ENCODE measurements around the gene OR2A25. TPM values are rescaled to one million over a fixed set of nuclear protein-coding genes. Genes with fewer than 3 reads are reported as not detected.

The OR2A25 gene, protein sequence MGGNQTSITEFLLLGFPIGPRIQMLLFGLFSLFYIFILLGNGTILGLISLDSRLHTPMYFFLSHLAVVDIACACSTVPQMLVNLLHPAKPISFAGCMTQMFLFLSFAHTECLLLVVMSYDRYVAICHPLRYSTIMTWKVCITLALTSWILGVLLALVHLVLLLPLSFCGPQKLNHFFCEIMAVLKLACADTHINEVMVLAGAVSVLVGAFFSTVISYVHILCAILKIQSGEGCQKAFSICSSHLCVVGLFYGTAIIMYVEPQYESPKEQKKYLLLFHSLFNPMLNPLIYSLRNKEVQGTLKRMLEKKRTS
- under 1 TPM in 1 of 8 experiments, not detected in 7; 0.62 TPM for total RNA-seq

DNA sequence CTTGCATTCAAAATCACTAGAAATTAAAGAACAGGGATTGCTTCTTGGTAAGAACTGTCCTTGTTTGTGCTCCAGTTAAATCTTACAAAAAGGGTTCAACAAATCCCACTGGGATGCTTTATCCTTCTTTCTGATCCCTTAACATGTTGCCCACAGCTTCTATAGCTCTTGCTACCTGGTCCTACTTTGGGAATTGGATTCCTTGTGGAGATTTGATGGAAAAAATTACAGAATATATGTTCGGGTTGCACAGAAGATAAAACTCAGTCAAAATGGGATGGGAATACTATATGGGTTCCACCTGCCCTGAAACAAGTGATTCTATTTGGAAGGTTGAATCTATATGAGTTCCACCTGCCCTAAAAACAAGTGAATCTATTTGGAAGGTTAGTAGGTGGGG lies at the start of gene OR2A25:
TSS of gene OR2A25 (plus strand) at position 301 of the 400 bp plus-strand sequence. CDS start 4,409 bp downstream, outside the sequence.
- 0 to 80% (median 57%) methylated on average over 1 of the region's 1 CpG; no CpG with 5 or more reads in 3 of the 10 experiments for whole genome bisulfite sequencing, 10 experiments
- Histone ChIP-seq H3K4me1 (replicated peaks in 1 of 2) (no peaks in the 10 kb centered on the region), H3K27ac (no peak within 1 kb of the TSS), H3K4me3 (no peak within 1 kb of the TSS)
- no peak for ATAC-seq (replicated peaks in 6 of 8)
- in situ Hi-C loops (cut with MboI; ENCODE audit: low pct_unique_long_range_greater_than_20kb in 2 of 9, low sequenced_read_pairs in 9 of 9, unreplicated experiment in 9 of 9) = no loop called here

DNA sequence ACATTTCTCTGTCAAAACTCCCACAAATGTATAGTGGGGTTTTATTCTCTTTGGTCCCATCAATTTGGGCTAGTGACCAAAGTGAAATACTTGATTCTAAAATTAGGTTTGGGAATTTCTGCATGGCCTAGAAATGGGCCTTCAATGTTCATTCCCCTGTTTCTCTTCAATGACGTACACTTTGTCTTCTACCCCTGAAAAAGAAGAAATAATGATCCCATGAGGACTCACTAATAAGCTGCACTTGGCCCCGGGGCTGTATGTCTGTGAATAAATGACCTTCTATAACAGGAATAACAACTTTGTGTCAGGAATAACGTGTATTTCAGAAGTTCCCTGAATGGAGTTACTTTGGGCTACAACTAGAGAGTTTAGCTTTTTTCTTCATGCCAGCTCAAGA lies 49.3 kb upstream of the OR2A25 start:
- no peak for ATAC-seq (replicated peaks in 6 of 8)
- in situ Hi-C loops (cut with MboI; ENCODE audit: low pct_unique_long_range_greater_than_20kb in 2 of 9, low sequenced_read_pairs in 9 of 9, unreplicated experiment in 9 of 9) = loop anchor here in 1 of 9 experiments (25.0 kb wide), 1 partner anchor 108 kb away; the partner anchor contains the start of gene TCAF1
- Histone ChIP-seq H3K4me1 (replicated peaks in 1 of 2) (no peaks in the 10 kb centered on the region), H3K27ac (no peak overlapping the region), H3K4me3 (no peak overlapping the region)
- WGBS, 10 experiments = 0 to 100% (median 53%) methylated on average over 1 to 3 of the region's 3 CpGs; no CpG with 5 or more reads in 2 of the 10 experiments

GRCh38 chr7:144022169-144022568 lies 47.4 kb upstream of the OR2A25 start:
- no peak overlapping the region for H3K4me3 ChIP-seq
- ATAC-seq (replicated peaks in 6 of 8) = no peak
- H3K27ac ChIP-seq = no peak overlapping the region
- in situ Hi-C loops (cut with MboI; ENCODE audit: low pct_unique_long_range_greater_than_20kb in 2 of 9, low sequenced_read_pairs in 9 of 9, unreplicated experiment in 9 of 9) = loop anchor here in 1 of 9 experiments (25.0 kb wide), 1 partner anchor 110 kb away; the partner anchor contains the start of gene TCAF1
- H3K4me1 ChIP-seq (replicated peaks in 1 of 2) = no peaks in the 10 kb centered on the region

- H3K4me1 ChIP-seq (replicated peaks in 1 of 2) = no peaks in the 10 kb centered on the region
- no peak overlapping the region for H3K27ac ChIP-seq
- in situ Hi-C loops (cut with MboI; ENCODE audit: low pct_unique_long_range_greater_than_20kb in 2 of 9, low sequenced_read_pairs in 9 of 9, unreplicated experiment in 9 of 9) = loop anchor here in 1 of 9 experiments (25.0 kb wide), 1 partner anchor 111 kb away; the partner anchor contains the start of gene TCAF1
- 48 to 97% (median 78%) methylated on average over 1 to 4 of the region's 4 CpGs for WGBS, 10 experiments
- no peak overlapping the region for H3K4me3 ChIP-seq
- no peak for ATAC-seq (replicated peaks in 6 of 8)
Observed at GRCh38 chr7:144023171-144023827, 46.3 kb upstream of the OR2A25 start.

GRCh38 chr7:144024213-144024612 lies 45.4 kb upstream of the OR2A25 start:
- Histone ChIP-seq H3K27ac (no peak overlapping the region), H3K4me1 (replicated peaks in 1 of 2) (no peaks in the 10 kb centered on the region), H3K4me3 (no peak overlapping the region)
- WGBS, 10 experiments = 43 to 100% (median 72%) methylated on average over 1 to 3 of the region's 3 CpGs; no CpG with 5 or more reads in 1 of the 10 experiments
- in situ Hi-C loops (cut with MboI; ENCODE audit: low pct_unique_long_range_greater_than_20kb in 2 of 9, low sequenced_read_pairs in 9 of 9, unreplicated experiment in 9 of 9) = loop anchor here in 1 of 9 experiments (25.0 kb wide), 1 partner anchor 112 kb away; the partner anchor contains the start of gene TCAF1
- ATAC-seq (replicated peaks in 6 of 8) = no peak

DNA sequence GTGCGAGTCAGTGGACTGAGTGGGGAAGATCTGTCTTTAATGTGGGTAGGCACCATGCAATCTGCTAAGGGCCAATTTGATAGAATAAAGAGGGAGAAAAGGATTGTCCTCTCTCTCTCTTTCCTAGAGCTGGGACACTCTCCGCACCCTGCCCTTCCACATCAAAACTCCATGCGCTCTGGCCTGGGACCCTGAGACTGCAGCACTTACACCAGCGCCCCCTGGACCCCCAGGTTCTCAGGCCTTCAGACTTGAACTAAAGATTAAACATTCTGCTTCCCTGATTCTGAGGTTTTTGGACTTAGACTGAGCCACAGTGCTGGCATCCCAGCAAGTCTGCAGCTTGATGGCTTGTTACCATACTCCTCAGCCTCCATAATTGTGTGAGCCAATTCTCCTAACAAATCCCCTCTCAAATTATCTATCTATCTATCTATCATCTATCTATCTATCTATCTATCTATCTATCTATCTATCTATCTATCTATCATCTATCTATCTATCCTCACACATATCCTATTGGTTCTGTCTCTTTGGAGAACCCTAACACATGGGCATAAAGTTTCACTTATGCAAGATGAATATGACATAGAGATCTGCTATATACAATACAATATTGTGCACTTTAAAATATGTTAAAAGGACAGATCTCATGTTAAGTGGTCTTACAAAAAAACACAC lies 43.3 kb upstream of the OR2A25 start:
- Histone ChIP-seq H3K27ac (no peak overlapping the region), H3K4me3 (no peak overlapping the region), H3K4me1 (replicated peaks in 1 of 2) (no peaks in the 10 kb centered on the region)
- no peak for ATAC-seq (replicated peaks in 6 of 8)
- in situ Hi-C loops (cut with MboI; ENCODE audit: low pct_unique_long_range_greater_than_20kb in 2 of 9, low sequenced_read_pairs in 9 of 9, unreplicated experiment in 9 of 9) = no loop called here
- WGBS, 10 experiments = 0 to 79% (median 52%) methylated on average over 1 to 3 of the region's 4 CpGs; no CpG with 5 or more reads in 4 of the 10 experiments

- peak in 2 of 8 experiments; percentile 25 to 49 for ATAC-seq (replicated peaks in 6 of 8)
- in situ Hi-C loops (cut with MboI; ENCODE audit: low pct_unique_long_range_greater_than_20kb in 2 of 9, low sequenced_read_pairs in 9 of 9, unreplicated experiment in 9 of 9) = no loop called here
- WGBS, 10 experiments = 0 to 67% (median 15%) methylated on average over 1 to 3 of the region's 3 CpGs
- Histone ChIP-seq H3K4me1 (replicated peaks in 1 of 2) (no peaks in the 10 kb centered on the region), H3K4me3 (no peak overlapping the region), H3K27ac (no peak overlapping the region)
Observed at GRCh38 chr7:144027070-144027469, 42.5 kb upstream of the OR2A25 start.

- no peak overlapping the region for H3K27ac ChIP-seq
- H3K4me1 ChIP-seq (replicated peaks in 1 of 2) = no peaks in the 10 kb centered on the region
- ATAC-seq (replicated peaks in 6 of 8) = no peak
- in situ Hi-C loops (cut with MboI; ENCODE audit: low pct_unique_long_range_greater_than_20kb in 2 of 9, low sequenced_read_pairs in 9 of 9, unreplicated experiment in 9 of 9) = no loop called here
- no peak overlapping the region for H3K4me3 ChIP-seq
- WGBS, 10 experiments = 0 to 100% (median 62%) methylated on average over 1 of the region's 1 CpG; no CpG with 5 or more reads in 3 of the 10 experiments
Observed at GRCh38 chr7:144027974-144028373, 41.6 kb upstream of the OR2A25 start.

DNA sequence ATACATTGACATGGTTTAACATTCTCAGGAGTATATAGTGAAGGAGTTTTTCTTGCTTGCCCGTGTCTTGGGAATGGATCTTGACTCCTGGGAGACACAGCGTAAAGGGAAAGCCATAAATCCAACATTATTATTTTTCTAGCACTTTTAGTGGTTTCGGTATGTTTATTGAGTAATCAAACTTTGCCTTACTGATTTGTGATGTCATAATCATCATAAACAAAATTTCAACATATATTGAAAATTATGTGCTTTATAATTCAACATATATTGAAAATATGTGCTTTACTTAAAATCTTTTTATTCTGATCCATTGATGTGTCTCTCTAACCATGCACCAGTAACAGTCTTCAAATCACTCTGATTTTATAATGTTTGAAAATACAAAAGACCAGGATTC lies 41.1 kb upstream of the OR2A25 start:
- Histone ChIP-seq H3K4me1 (replicated peaks in 1 of 2) (peaks cover 0 to 4% of the 10 kb centered on the region in 2 donors), H3K4me3 (no peak overlapping the region), H3K27ac (no peak overlapping the region)
- in situ Hi-C loops (cut with MboI; ENCODE audit: low pct_unique_long_range_greater_than_20kb in 2 of 9, low sequenced_read_pairs in 9 of 9, unreplicated experiment in 9 of 9) = no loop called here
- no peak for ATAC-seq (replicated peaks in 6 of 8)
- WGBS, 10 experiments = 49 to 93% (median 73%) methylated on average over 1 to 3 of the region's 3 CpGs

DNA sequence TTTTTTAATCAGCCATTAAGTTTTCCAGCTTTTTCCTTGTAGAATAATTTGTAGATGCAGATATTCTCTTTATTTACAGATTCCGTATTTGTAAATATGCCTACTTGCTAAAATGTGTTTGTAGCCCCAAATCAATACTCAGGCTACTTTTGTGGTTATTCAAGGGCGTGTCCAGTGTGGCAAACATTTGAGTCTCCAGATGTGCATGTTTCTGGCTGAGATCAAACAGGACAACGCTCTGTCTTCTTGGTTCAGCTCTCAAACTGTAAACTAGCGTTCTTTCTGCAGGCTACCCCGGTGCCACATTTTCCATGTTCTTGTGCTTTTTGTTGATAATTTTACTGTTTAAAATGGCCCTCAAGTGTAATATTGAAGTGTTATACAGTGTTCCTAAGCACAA lies 37.1 kb upstream of the OR2A25 start:
- H3K4me3 ChIP-seq = no peak overlapping the region
- WGBS, 10 experiments = 11 to 100% (median 61%) methylated on average over 1 to 5 of the region's 5 CpGs
- peak in 1 of 8 experiments; percentile 53 for ATAC-seq (replicated peaks in 6 of 8)
- in situ Hi-C loops (cut with MboI; ENCODE audit: low pct_unique_long_range_greater_than_20kb in 2 of 9, low sequenced_read_pairs in 9 of 9, unreplicated experiment in 9 of 9) = no loop called here
- H3K4me1 ChIP-seq (replicated peaks in 1 of 2) = peaks cover 0 to 4% of the 10 kb centered on the region in 2 donors
- no peak overlapping the region for H3K27ac ChIP-seq

GRCh38 chr7:144032985-144033709 lies 36.5 kb upstream of the OR2A25 start:
- Histone ChIP-seq H3K4me1 (replicated peaks in 1 of 2) (peaks cover 0 to 4% of the 10 kb centered on the region in 2 donors), H3K27ac (no peak overlapping the region), H3K4me3 (no peak overlapping the region)
- no peak for ATAC-seq (replicated peaks in 6 of 8)
- 0 to 75% (median 25%) methylated on average over 1 of the region's 1 CpG; no CpG with 5 or more reads in 1 of the 10 experiments for WGBS, 10 experiments
- in situ Hi-C loops (cut with MboI; ENCODE audit: low pct_unique_long_range_greater_than_20kb in 2 of 9, low sequenced_read_pairs in 9 of 9, unreplicated experiment in 9 of 9) = no loop called here

DNA sequence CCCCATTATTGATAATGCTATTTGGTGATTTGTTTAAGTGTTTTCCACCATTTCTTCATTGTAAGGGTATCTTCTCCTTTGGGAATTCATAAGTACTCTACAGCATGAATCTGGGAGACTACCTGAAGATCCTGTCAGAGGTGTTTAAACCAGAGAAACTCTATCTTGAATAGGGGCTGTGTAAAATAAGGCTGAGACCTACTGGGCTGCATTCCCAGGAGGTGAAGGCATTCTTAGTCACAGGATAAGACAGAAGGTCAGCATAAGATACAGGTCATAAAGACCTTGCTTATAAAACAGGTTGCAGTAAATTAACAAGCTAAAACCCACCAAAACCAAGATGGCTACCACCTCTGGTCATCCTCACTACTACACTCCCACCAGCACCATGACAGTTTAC lies 34.2 kb upstream of the OR2A25 start:
- Histone ChIP-seq H3K4me1 (replicated peaks in 1 of 2) (peaks cover 0 to 4% of the 10 kb centered on the region in 2 donors), H3K27ac (no peak overlapping the region), H3K4me3 (no peak overlapping the region)
- no peak for ATAC-seq (replicated peaks in 6 of 8)
- in situ Hi-C loops (cut with MboI; ENCODE audit: low pct_unique_long_range_greater_than_20kb in 2 of 9, low sequenced_read_pairs in 9 of 9, unreplicated experiment in 9 of 9) = no loop called here

All from motor neuron (in vitro differentiated cells).